ENCODE data around the gene FTCD. TPM values are rescaled to one million over a fixed set of nuclear protein-coding genes. Genes with fewer than 3 reads are reported as not detected.

The FTCD gene
- total and polyA plus RNA-seq, 2 of the 8 experiments (the other 6 are each of a cell fraction or from before 2014, with no cell fraction given): 3.3 to 4.9 TPM

DNA sequence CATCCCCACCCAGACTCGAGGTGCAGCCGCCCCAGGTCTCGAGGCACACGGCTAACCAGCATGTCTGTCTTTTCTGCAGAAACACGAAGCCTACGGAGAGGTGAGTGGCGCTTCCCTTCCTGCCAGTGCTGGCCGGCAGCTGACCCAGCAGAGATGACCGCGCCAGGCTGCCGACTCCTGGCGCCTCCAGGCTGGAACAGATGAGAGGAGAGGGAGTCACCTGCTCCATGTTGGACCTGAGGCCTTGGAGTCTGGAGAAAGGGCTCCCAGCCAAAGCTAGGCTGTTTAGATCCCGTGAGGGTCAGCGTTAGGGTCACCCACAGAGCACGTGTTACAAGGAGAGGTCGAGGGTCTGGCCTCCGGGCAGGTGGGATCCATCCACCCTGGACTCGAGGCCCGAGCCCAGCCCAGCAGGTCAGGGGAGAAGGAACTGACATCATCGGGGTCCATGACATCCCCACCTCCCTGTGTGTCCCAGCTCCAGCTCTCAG is 42.6 kb downstream of the FTCD start (continued):
- TF ChIP-seq, protein P1, sequence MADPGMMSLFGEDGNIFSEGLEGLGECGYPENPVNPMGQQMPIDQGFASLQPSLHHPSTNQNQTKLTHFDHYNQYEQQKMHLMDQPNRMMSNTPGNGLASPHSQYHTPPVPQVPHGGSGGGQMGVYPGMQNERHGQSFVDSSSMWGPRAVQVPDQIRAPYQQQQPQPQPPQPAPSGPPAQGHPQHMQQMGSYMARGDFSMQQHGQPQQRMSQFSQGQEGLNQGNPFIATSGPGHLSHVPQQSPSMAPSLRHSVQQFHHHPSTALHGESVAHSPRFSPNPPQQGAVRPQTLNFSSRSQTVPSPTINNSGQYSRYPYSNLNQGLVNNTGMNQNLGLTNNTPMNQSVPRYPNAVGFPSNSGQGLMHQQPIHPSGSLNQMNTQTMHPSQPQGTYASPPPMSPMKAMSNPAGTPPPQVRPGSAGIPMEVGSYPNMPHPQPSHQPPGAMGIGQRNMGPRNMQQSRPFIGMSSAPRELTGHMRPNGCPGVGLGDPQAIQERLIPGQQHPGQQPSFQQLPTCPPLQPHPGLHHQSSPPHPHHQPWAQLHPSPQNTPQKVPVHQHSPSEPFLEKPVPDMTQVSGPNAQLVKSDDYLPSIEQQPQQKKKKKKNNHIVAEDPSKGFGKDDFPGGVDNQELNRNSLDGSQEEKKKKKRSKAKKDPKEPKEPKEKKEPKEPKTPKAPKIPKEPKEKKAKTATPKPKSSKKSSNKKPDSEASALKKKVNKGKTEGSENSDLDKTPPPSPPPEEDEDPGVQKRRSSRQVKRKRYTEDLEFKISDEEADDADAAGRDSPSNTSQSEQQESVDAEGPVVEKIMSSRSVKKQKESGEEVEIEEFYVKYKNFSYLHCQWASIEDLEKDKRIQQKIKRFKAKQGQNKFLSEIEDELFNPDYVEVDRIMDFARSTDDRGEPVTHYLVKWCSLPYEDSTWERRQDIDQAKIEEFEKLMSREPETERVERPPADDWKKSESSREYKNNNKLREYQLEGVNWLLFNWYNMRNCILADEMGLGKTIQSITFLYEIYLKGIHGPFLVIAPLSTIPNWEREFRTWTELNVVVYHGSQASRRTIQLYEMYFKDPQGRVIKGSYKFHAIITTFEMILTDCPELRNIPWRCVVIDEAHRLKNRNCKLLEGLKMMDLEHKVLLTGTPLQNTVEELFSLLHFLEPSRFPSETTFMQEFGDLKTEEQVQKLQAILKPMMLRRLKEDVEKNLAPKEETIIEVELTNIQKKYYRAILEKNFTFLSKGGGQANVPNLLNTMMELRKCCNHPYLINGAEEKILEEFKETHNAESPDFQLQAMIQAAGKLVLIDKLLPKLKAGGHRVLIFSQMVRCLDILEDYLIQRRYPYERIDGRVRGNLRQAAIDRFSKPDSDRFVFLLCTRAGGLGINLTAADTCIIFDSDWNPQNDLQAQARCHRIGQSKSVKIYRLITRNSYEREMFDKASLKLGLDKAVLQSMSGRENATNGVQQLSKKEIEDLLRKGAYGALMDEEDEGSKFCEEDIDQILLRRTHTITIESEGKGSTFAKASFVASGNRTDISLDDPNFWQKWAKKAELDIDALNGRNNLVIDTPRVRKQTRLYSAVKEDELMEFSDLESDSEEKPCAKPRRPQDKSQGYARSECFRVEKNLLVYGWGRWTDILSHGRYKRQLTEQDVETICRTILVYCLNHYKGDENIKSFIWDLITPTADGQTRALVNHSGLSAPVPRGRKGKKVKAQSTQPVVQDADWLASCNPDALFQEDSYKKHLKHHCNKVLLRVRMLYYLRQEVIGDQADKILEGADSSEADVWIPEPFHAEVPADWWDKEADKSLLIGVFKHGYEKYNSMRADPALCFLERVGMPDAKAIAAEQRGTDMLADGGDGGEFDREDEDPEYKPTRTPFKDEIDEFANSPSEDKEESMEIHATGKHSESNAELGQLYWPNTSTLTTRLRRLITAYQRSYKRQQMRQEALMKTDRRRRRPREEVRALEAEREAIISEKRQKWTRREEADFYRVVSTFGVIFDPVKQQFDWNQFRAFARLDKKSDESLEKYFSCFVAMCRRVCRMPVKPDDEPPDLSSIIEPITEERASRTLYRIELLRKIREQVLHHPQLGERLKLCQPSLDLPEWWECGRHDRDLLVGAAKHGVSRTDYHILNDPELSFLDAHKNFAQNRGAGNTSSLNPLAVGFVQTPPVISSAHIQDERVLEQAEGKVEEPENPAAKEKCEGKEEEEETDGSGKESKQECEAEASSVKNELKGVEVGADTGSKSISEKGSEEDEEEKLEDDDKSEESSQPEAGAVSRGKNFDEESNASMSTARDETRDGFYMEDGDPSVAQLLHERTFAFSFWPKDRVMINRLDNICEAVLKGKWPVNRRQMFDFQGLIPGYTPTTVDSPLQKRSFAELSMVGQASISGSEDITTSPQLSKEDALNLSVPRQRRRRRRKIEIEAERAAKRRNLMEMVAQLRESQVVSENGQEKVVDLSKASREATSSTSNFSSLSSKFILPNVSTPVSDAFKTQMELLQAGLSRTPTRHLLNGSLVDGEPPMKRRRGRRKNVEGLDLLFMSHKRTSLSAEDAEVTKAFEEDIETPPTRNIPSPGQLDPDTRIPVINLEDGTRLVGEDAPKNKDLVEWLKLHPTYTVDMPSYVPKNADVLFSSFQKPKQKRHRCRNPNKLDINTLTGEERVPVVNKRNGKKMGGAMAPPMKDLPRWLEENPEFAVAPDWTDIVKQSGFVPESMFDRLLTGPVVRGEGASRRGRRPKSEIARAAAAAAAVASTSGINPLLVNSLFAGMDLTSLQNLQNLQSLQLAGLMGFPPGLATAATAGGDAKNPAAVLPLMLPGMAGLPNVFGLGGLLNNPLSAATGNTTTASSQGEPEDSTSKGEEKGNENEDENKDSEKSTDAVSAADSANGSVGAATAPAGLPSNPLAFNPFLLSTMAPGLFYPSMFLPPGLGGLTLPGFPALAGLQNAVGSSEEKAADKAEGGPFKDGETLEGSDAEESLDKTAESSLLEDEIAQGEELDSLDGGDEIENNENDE (IDR thresholded peaks at IDR 0.05; ENCODE audit: insufficient replicate concordance, low read length): no peak
- TF ChIP-seq SIN3A (conservative IDR thresholded peaks at IDR 0.05 in 1 of 2, IDR thresholded peaks at IDR 0.05 in 1 of 2; ENCODE audit: low read depth in 1 of 2, low read length in 2 of 2): no peak
- no peak for TF ChIP-seq RFX5 (IDR thresholded peaks at IDR 0.05; ENCODE audit: borderline replicate concordance, low read depth, low read length)
- no peak for TF ChIP-seq KDM1A (IDR thresholded peaks at IDR 0.05; ENCODE audit: borderline replicate concordance, low read length)
- TF ChIP-seq FOSL1 (IDR thresholded peaks at IDR 0.05; ENCODE audit: insufficient read depth, low read depth, low read length): no peak
- TF ChIP-seq TCF12 (IDR thresholded peaks at IDR 0.05; ENCODE audit: low read depth, low read length): no peak
- no peak for TF ChIP-seq BCL11A (IDR thresholded peaks at IDR 0.05; ENCODE audit: low read depth in 2 of 2, low read length in 2 of 2)
- no peak for TF ChIP-seq SP2 (IDR thresholded peaks at IDR 0.05; ENCODE audit: low read length)
- no peak for TF ChIP-seq PHF8 (conservative IDR thresholded peaks at IDR 0.05; ENCODE audit: low read depth, low read length)
- TF ChIP-seq MAFK (IDR thresholded peaks at IDR 0.05; ENCODE audit: low read depth, low read length): no peak
- no peak for TF ChIP-seq YY1 (IDR thresholded peaks at IDR 0.05; ENCODE audit: low read depth, low read length)

All from H1 (cell line).